Endothelial cell of umbilical vein (primary cell): ENCODE data around the gene GGNBP2. TPM values are rescaled to one million over a fixed set of nuclear protein-coding genes. Genes with fewer than 3 reads are reported as not detected.

Experiments
- BruUV-seq: library from RNA; stranded (reverse); fragments of 400-500 nt; replicated peaks from 2 replicates; lab custom pipeline; 2021; lab: Mats Ljungman, UMichigan
- CTCF ChIA-PET: fragments of 300-600, 350-600 bp; sonication (Branson Sonifier 250); formaldehyde crosslinking; loops from one replicate; lab custom pipeline; 2021; ENCODE audit warnings: antibody characterized with exemption, inconsistent platforms; lab: Charles Lee
- POLR2A ChIA-PET: fragments of 300-600, 350-600 bp; sonication (Branson Sonifier 250); formaldehyde crosslinking; loops from one replicate; lab custom pipeline; 2021; ENCODE audit warnings: antibody characterized with exemption, inconsistent platforms; lab: Charles Lee
- DNase-seq: peaks from one replicate; pipeline ENCODE4 v3.0.0-alpha.2; 2011; ENCODE audit warnings: low read depth, low spot score
- FAIRE-seq: peaks from 2 replicates; lab custom pipeline; 2011; peaks lifted over from hg19 to GRCh38; lab: Jason Lieb, UNC
- H2AFZ ChIP-seq: 2 replicates; pipeline ENCODE4 v1.6.0; 2012; ENCODE audit warnings: low read depth, low read length, control low read depth, inconsistent platforms
- H3K27ac ChIP-seq: 2 replicates; pipeline ENCODE4 v1.5.1; 2011; ENCODE audit warnings: low read depth, mild to moderate bottlenecking, control low read depth, low read length, moderate library complexity; ENCODE audit not compliant: insufficient read depth
- H3K27me3 ChIP-seq, 2 experiments: 2 replicates each; pipeline versions ENCODE4 v1.6.0 to v1.6.1; 2011; ENCODE audit warnings: low read length in 2 of 2, mixed read lengths in 1 of 2; ENCODE audit not compliant: control insufficient read depth in 2 of 2, insufficient read depth in 2 of 2
- H3K36me3 ChIP-seq, 2 experiments: 2 replicates in 1 of 2; 3 replicates in 1 of 2; pipeline ENCODE4 v1.5.1; 2011; ENCODE audit warnings: low read length in 2 of 2, mild to moderate bottlenecking in 1 of 2, moderate library complexity in 1 of 2; ENCODE audit not compliant: control insufficient read depth in 2 of 2, insufficient read depth in 2 of 2; ENCODE audit errors: extremely low read depth in 1 of 2
- H3K4me1 ChIP-seq: 3 replicates; pipeline ENCODE4 v1.5.1; 2011; ENCODE audit warnings: mild to moderate bottlenecking, low read length; ENCODE audit not compliant: control insufficient read depth, insufficient read depth; ENCODE audit errors: extremely low read depth
- H3K4me2 ChIP-seq: 2 replicates; pipeline ENCODE4 v1.6.1; 2011; ENCODE audit warnings: low read length, control low read depth, mixed read lengths; ENCODE audit not compliant: insufficient read depth
- H3K4me3 ChIP-seq, 3 experiments: fragments of 200-600 bp in 1 of 3; sonication (generic), shearing (Covaris generic) in 1 of 3; replicated peaks in 1 of 3; 2 replicates each; pipeline ENCODE4 v1.5.1; 2011 to 2016; ENCODE audit warnings: control low read depth in 3 of 3, low read length in 3 of 3, mild to moderate bottlenecking in 2 of 3, inconsistent platforms in 1 of 3, low read depth in 1 of 3, moderate library complexity in 1 of 3; ENCODE audit not compliant: insufficient read depth in 1 of 3
- H3K79me2 ChIP-seq: 2 replicates; pipeline ENCODE4 v1.6.0; 2012; ENCODE audit warnings: low read length, inconsistent platforms; ENCODE audit not compliant: control insufficient read depth, insufficient read depth
- H3K9ac ChIP-seq: replicated peaks from 2 replicates; pipeline ENCODE3; 2011; ENCODE audit warnings: low read length, control low read depth; ENCODE audit not compliant: insufficient read depth; ENCODE audit errors: extremely low read depth
- H3K9me1 ChIP-seq: replicated peaks from 3 replicates; pipeline ENCODE4 v1.6.0; 2011; ENCODE audit warnings: mild to moderate bottlenecking, low read length; ENCODE audit not compliant: control insufficient read depth, insufficient read depth; ENCODE audit errors: extremely low read depth
- H3K9me3 ChIP-seq: replicated peaks from 2 replicates; pipeline ENCODE4 v1.5.1; 2012; ENCODE audit warnings: low read length, inconsistent platforms; ENCODE audit not compliant: control insufficient read depth, insufficient read depth
- H4K20me1 ChIP-seq: replicated peaks from 2 replicates; pipeline ENCODE3; 2011; ENCODE audit warnings: mild to moderate bottlenecking, low read length; ENCODE audit not compliant: control insufficient read depth, insufficient read depth; ENCODE audit errors: extremely low read depth
- GATA2 ChIP-seq: IDR thresholded peaks from 2 replicates; pipeline ENCODE4 v1.7.0; 2011; ENCODE audit warnings: low read depth, mild to moderate bottlenecking, moderate library complexity, mixed read lengths, low read length; ENCODE audit not compliant: insufficient read length, insufficient read depth
- JUN ChIP-seq: IDR thresholded peaks from 2 replicates; pipeline ENCODE4 v1.6.1; 2011; ENCODE audit warnings: borderline replicate concordance, low read depth; ENCODE audit not compliant: insufficient read length, insufficient read depth
- MYC ChIP-seq: IDR thresholded peaks from one replicate; pipeline ENCODE4 v1.6.1; 2011; ENCODE audit warnings: mild to moderate bottlenecking, low read depth, low read length
- POLR2A ChIP-seq: IDR thresholded peaks from 2 replicates; pipeline ENCODE4 v1.6.1; 2012; ENCODE audit warnings: low read depth, mild to moderate bottlenecking, control low read depth, low read length
- POLR2AphosphoS5 ChIP-seq: IDR thresholded peaks from 2 replicates; pipeline ENCODE4 v1.6.1; 2012; ENCODE audit warnings: low read depth, mild to moderate bottlenecking, control low read depth, low read length, moderate library complexity; ENCODE audit not compliant: insufficient read depth
- dilution Hi-C: fragments of 300-500 bp; cut with MboI; formaldehyde crosslinking; loops from one replicate; pipeline ENCODE4 v1.15.0; 2019; ENCODE audit warnings: low sequenced_read_pairs; ENCODE audit not compliant: extremely low pct_ligation_motif_present
- intact Hi-C: fragments of 100-400 bp; cut with micrococcal nuclease; formaldehyde crosslinking; loops from one replicate; pipeline ENCODE4 v1.10.0; 2022
- polyA plus RNA-seq, 4 experiments: library from polyadenylated mRNA; depleted of rRNA in 3 of 4; stranded (reverse) in 3 of 4; unstranded in 1 of 4; fragments of >200 nt; gene quantifications; 2 replicates each; pipeline versions ENCODE4 v1.2.1 to v1.2.3, GENCODE V29; 2011 to 2012; ENCODE audit warnings: missing spikeins in 1 of 4
- total RNA-seq: library from RNA; stranded (reverse); gene quantifications from 2 replicates; pipeline ENCODE4 v1.2.3, GENCODE V29; 2021
- TF ChIP-seq, protein P1 (sequence below), 2 donors: IDR thresholded peaks; 1 replicate in 1 of 2; 2 replicates in 1 of 2; pipeline ENCODE4 v1.5.1; 2011; ENCODE audit warnings: low read length in 2 of 2, mild to moderate bottlenecking in 2 of 2, moderate library complexity in 2 of 2, control low read depth in 1 of 2, inconsistent platforms in 1 of 2, low read depth in 1 of 2; ENCODE audit not compliant: insufficient read depth in 1 of 2; ENCODE audit errors: extremely low read depth in 1 of 2
- TF ChIP-seq, protein P2 (sequence below): IDR thresholded peaks from 2 replicates; pipeline ENCODE4 v1.6.1; 2011; ENCODE audit not compliant: insufficient read depth, insufficient read length

Gene GGNBP2
- total and polyA plus RNA-seq, 2 donors (not counting 3 experiments of a cell fraction or from before 2014, with no cell fraction given): 52.6 to 77.6 TPM

DNA sequence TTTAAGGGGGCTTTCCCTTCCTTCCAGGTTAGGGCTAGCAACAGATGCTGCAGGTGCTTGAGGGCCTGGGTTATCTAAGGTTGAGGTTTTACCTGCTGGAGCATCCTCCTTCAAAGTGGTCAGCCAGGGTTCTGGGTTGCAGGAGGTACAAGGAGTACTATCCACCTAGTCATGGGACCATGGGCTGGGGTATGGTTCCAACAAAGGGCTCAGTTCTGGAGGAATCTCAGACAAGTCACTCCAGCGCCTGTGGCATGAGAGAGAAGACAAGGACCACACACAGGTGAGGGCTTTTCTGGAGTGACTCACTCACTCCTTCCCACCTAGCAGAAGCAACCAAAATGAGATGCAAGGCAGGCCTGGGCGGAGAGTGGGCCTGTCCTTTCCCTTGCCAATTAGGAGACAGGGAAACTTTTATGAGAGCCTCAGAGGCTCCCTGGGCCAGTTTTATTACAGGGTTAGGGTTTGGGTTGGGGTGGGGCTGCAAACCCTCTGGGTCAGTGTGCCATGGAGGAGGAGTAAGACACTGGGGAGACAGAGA, 12.2 kb upstream of the GGNBP2 start:
- intact Hi-C loops: no loop called here
- H3K4me1 ChIP-seq: peaks cover 22% of the 10 kb centered on the region
- CTCF ChIA-PET: no interaction called here
- no peak overlapping the region for H3K4me3 ChIP-seq
- H3K9me1 ChIP-seq: no peaks in the 10 kb centered on the region
- H2AFZ ChIP-seq: no peak overlapping the region
- POLR2A ChIA-PET: no interaction called here
- dilution Hi-C loops: no loop called here
- no TSS peak for BruUV-seq
- no peaks in the 10 kb centered on the region for H3K9me3 ChIP-seq
- peaks cover 13% of the 10 kb centered on the region for H3K79me2 ChIP-seq
- peaks cover 7 to 11% of the 10 kb centered on the region in 2 experiments for H3K36me3 ChIP-seq
- FAIRE-seq: no peak
- H4K20me1 ChIP-seq: no peaks in the 10 kb centered on the region
- H3K27me3 ChIP-seq: no peaks in the 10 kb centered on the region
- no peak overlapping the region for H3K27ac ChIP-seq
- DNase-seq: no peak
- TF ChIP-seq POLR2A (no peak), POLR2AphosphoS5 (no peak), GATA2 (no peak), JUN (no peak), MYC (no peak)
- TF ChIP-seq, protein P1, sequence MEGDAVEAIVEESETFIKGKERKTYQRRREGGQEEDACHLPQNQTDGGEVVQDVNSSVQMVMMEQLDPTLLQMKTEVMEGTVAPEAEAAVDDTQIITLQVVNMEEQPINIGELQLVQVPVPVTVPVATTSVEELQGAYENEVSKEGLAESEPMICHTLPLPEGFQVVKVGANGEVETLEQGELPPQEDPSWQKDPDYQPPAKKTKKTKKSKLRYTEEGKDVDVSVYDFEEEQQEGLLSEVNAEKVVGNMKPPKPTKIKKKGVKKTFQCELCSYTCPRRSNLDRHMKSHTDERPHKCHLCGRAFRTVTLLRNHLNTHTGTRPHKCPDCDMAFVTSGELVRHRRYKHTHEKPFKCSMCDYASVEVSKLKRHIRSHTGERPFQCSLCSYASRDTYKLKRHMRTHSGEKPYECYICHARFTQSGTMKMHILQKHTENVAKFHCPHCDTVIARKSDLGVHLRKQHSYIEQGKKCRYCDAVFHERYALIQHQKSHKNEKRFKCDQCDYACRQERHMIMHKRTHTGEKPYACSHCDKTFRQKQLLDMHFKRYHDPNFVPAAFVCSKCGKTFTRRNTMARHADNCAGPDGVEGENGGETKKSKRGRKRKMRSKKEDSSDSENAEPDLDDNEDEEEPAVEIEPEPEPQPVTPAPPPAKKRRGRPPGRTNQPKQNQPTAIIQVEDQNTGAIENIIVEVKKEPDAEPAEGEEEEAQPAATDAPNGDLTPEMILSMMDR (IDR thresholded peaks at IDR 0.05; ENCODE audit: extremely low read depth in 1 of 2, insufficient read depth in 1 of 2, low read depth in 1 of 2, low read length in 2 of 2): no peak
- TF ChIP-seq, protein P2, sequence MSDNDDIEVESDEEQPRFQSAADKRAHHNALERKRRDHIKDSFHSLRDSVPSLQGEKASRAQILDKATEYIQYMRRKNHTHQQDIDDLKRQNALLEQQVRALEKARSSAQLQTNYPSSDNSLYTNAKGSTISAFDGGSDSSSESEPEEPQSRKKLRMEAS: no peak
- H3K4me2 ChIP-seq: no peak overlapping the region
- no peak overlapping the region for H3K9ac ChIP-seq
